ENCODE measurements around the gene COLGALT1. TPM values are rescaled to one million over a fixed set of nuclear protein-coding genes. Genes with fewer than 3 reads are reported as not detected.

The COLGALT1 gene
- total and polyA plus RNA-seq, 10 of the 15 experiments (the other 5 are each of a cell fraction or from before 2014, with no cell fraction given) = 1.2 to 78.8 (median 29.8) TPM

- TF ChIP-seq ZSCAN29 (IDR thresholded peaks at IDR 0.05) (no peak), SRF (IDR thresholded peaks at IDR 0.05; ENCODE audit: low read depth in 2 of 2, low read length in 2 of 2) (no peak), ESRRA (IDR thresholded peaks at IDR 0.05; ENCODE audit: low read length) (no peak), RBBP5 (conservative IDR thresholded peaks at IDR 0.05) (no peak), CREM (IDR thresholded peaks at IDR 0.05; ENCODE audit: low read depth) (no peak), NRF1 (conservative IDR thresholded peaks at IDR 0.05; ENCODE audit: low read depth, low read length) (no peak), CHD4 (IDR thresholded peaks at IDR 0.05) (no peak), CREB1 (IDR thresholded peaks at IDR 0.05; ENCODE audit: low read depth) (no peak), NR2C1 (IDR thresholded peaks at IDR 0.05) (no peak), MAX (IDR thresholded peaks at IDR 0.05; ENCODE audit: low read depth, low read length) (no peak), NFYB (IDR thresholded peaks at IDR 0.05; ENCODE audit: insufficient read depth, low read depth, low read length) (no peak)
These were observed 22.1 kb downstream of the COLGALT1 start (continued) for GRCh38 chr19:17577457-17578097.

GRCh38 chr19:17579661-17580244 lies 24.3 kb downstream of the COLGALT1 start:
- H3K4me2 ChIP-seq (ENCODE audit: control insufficient read depth, insufficient read depth) = no peak overlapping the region
- H3K4me1 ChIP-seq (ENCODE audit: control insufficient read depth, insufficient read depth, low read length) = no peaks in the 10 kb centered on the region
- FAIRE-seq = no peak
- ChIA-PET POLR2A (interaction anchor here (1.0 kb wide), 1 partner anchor 270 kb away, joined by 3 read pairs; no protein-coding TSS in a partner anchor), SMC1A (ENCODE audit: uncharacterized antibody, unreplicated experiment) (no interaction called here), RAD21 (ENCODE audit: unreplicated experiment) (no interaction called here), CTCF (interaction anchor here (0.7 to 1.2 kb wide), 3 partner anchors 10 to 84 kb away, joined by 3 to 5 read pairs (median 5); no protein-coding TSS in a partner anchor)
- 41% methylated on average over 15 of the region's 16 CpGs for WGBS (ENCODE audit: insufficient coverage, insufficient replicate concordance, low lambda C conversion rate, missing lambda C conversion rate)
- intact Hi-C loops (cut with micrococcal nuclease; ENCODE audit: unreplicated experiment) (no loop called here), in situ Hi-C loops (cut with MboI) (no loop called here)
- ATAC-seq = peak; percentile 97
- H3K79me2 ChIP-seq (ENCODE audit: control insufficient read depth, insufficient read depth, low read length) = no peaks in the 10 kb centered on the region
- H3K27me3 ChIP-seq (replicated peaks in 1 of 2; ENCODE audit: control insufficient read depth in 2 of 2, insufficient read depth in 2 of 2, low read length in 1 of 2) = no peaks in the 10 kb centered on the region
- no peak for DNase-seq (ENCODE audit: low read depth, low spot score)
- no peak overlapping the region for H3K9ac ChIP-seq (ENCODE audit: control insufficient read depth, insufficient read depth, low read length)
- BruUV-seq (replicated peaks) = no TSS peak
- H3K36me3 ChIP-seq (ENCODE audit: control insufficient read depth in 2 of 2, insufficient read depth in 2 of 2, low read length in 1 of 2) = peaks cover 9 to 30% of the 10 kb centered on the region in 2 experiments
- no peak overlapping the region for H2AFZ ChIP-seq (ENCODE audit: control insufficient read depth, low read depth, low read length)
- no peak overlapping the region for H3K4me3 ChIP-seq
- H3K9me3 ChIP-seq (replicated peaks; ENCODE audit: control insufficient read depth, insufficient read depth, low read length) = no peaks in the 10 kb centered on the region
- H4K20me1 ChIP-seq (ENCODE audit: control insufficient read depth, insufficient read depth) = no peaks in the 10 kb centered on the region
- no peak overlapping the region for H3K27ac ChIP-seq (ENCODE audit: control insufficient read depth, insufficient read depth)
- TF ChIP-seq ASH2L (IDR thresholded peaks at IDR 0.05; ENCODE audit: borderline replicate concordance, low read depth) = no peak
- no peak for TF ChIP-seq CHD1 (IDR thresholded peaks at IDR 0.05; ENCODE audit: low read depth, low read length)
- no peak for TF ChIP-seq SIN3A (IDR thresholded peaks at IDR 0.05; ENCODE audit: low read depth, low read length)
- no peak for TF ChIP-seq POU2F2 (IDR thresholded peaks at IDR 0.05; ENCODE audit: borderline replicate concordance, low read depth, low read length)
- peak; percentile 50 for TF ChIP-seq USF1 (IDR thresholded peaks at IDR 0.05; ENCODE audit: borderline replicate concordance, extremely low read length, insufficient read depth, low read depth, low read length)
- no peak for TF ChIP-seq LARP7 (IDR thresholded peaks at IDR 0.05)
- 0 out of 2 replicates have a peak, but pooled peaks have one; percentile 31 for TF ChIP-seq RUNX3 (IDR thresholded peaks at IDR 0.05; ENCODE audit: low read length)
- TF ChIP-seq ETV6 (conservative IDR thresholded peaks at IDR 0.05 in 1 of 2, IDR thresholded peaks at IDR 0.05 in 1 of 2; ENCODE audit: borderline replicate concordance in 1 of 2, low read depth in 1 of 2) = no peak
- TF ChIP-seq USF2 (IDR thresholded peaks at IDR 0.05; ENCODE audit: borderline replicate concordance, low read depth, low read length) = no peak
- no peak for TF ChIP-seq SMAD5 (IDR thresholded peaks at IDR 0.05; ENCODE audit: low read depth)
- TF ChIP-seq MAX (IDR thresholded peaks at IDR 0.05; ENCODE audit: low read depth, low read length) = no peak
- TF ChIP-seq EP300 (IDR thresholded peaks at IDR 0.05; ENCODE audit: borderline replicate concordance in 1 of 2, control insufficient read depth in 1 of 2, low read depth in 2 of 2, low read length in 2 of 2) = no peak

Measured in GM12878 (cell line).